Thyroid gland (tissue), 4 donors: ENCODE measurements around the gene SNX8. TPM values are rescaled to one million over a fixed set of nuclear protein-coding genes. Genes with fewer than 3 reads are reported as not detected.

Source experiments
- DNase-seq, 2 donors: peaks; one replicate each; pipeline ENCODE4 v3.0.0-alpha.2; 2019
- H3K27ac ChIP-seq, 3 donors: fragments of 200-600 bp; sonication (generic); 1 replicate in 2 of 3; 2 replicates in 1 of 3; pipeline ENCODE4 v1.5.1; 2016 to 2019; ENCODE audit warnings: mild to moderate bottlenecking in 1 of 3, moderate library complexity in 1 of 3
- H3K27me3 ChIP-seq: fragments of 200-600 bp; sonication (generic); one replicate; pipeline ENCODE4 v1.5.1; 2019
- H3K36me3 ChIP-seq, 2 donors: fragments of 200-600 bp; sonication (generic); one replicate each; pipeline ENCODE4 v1.5.1; 2016 to 2019
- H3K4me1 ChIP-seq, 2 donors: fragments of 200-600 bp; sonication (generic); one replicate each; pipeline ENCODE4 v1.5.1; 2017 to 2019
- H3K4me3 ChIP-seq, 3 donors: fragments of 200-600 bp; sonication (generic); replicated peaks in 1 of 3; 1 replicate in 2 of 3; 2 replicates in 1 of 3; pipeline ENCODE4 v1.5.1; 2016; ENCODE audit warnings: mild to moderate bottlenecking in 1 of 3
- H3K9me3 ChIP-seq: fragments of 200-600 bp; sonication (generic); one replicate; pipeline ENCODE4 v1.5.1; 2017
- CTCF ChIP-seq, 6 experiments: fragments of 200-600 bp in 3 of 6; fragments of 450-650 bp in 3 of 6; sonication (generic) in 3 of 6; IDR thresholded peaks; one replicate each; pipeline ENCODE4 v1.5.1; 2016 to 2019; ENCODE audit warnings: antibody characterized with exemption in 6 of 6, mild to moderate bottlenecking in 2 of 6, inconsistent platforms in 1 of 6, moderate library complexity in 1 of 6
- POLR2A ChIP-seq, 2 donors: fragments of 450-650 bp; IDR thresholded peaks; one replicate each; pipeline ENCODE4 v1.6.1; 2017; ENCODE audit warnings: antibody characterized with exemption in 2 of 2, mild to moderate bottlenecking in 2 of 2, moderate library complexity in 1 of 2
- WGBS, 2 donors: methylation state at CpG; one replicate each; pipeline ENCODE4 v1.1.5; 2017; 5-methylcytosine and 5-hydroxymethylcytosine counted together
- intact Hi-C: fragments of 100-400 bp; cut with DNase I; formaldehyde crosslinking; loops from one replicate; pipeline ENCODE4 v1.15.1; 2023
- total RNA-seq, 4 donors: library from RNA; depleted of rRNA; stranded (reverse); fragments of >200 nt; gene quantifications; one replicate each; pipeline ENCODE4 v1.2.3, GENCODE V29; 2016

SNX8 gene
- total RNA-seq, 4 donors from 2014 or later = 12.0 to 40.5 (median 23.4) TPM

GRCh38 chr7:2358968-2359527 lies 44.8 kb upstream of the SNX8 start:
- H3K4me1 ChIP-seq = peaks cover 13 to 24% of the 10 kb centered on the region in 2 donors
- intact Hi-C loops = loop anchor here (5.0 to 10.0 kb wide), 3 partner anchors 48 to 784 kb away; partner anchors contain the start of genes MRM2, NUDT1 and PSMG3
- no peaks in the 10 kb centered on the region for H3K9me3 ChIP-seq
- peaks cover 22 to 31% of the 10 kb centered on the region in 2 donors for H3K36me3 ChIP-seq
- TF ChIP-seq CTCF (IDR thresholded peaks at IDR 0.05) = no peak
- TF ChIP-seq POLR2A (IDR thresholded peaks at IDR 0.05) = no peak
- no peak for DNase-seq
- WGBS, 2 donors = 71 to 81% methylated on average over 8 of the region's 8 CpGs
- no peaks in the 10 kb centered on the region for H3K27me3 ChIP-seq
- no peak overlapping the region for H3K4me3 ChIP-seq
- no peak overlapping the region for H3K27ac ChIP-seq

GRCh38 chr7:2357571-2357970 lies 43.3 kb upstream of the SNX8 start:
- 71 to 84% methylated on average over 6 of the region's 6 CpGs for WGBS, 2 donors
- no peak overlapping the region for H3K4me3 ChIP-seq
- H3K36me3 ChIP-seq = peaks cover 8 to 16% of the 10 kb centered on the region in 2 donors
- intact Hi-C loops = loop anchor here (5.0 to 10.0 kb wide), 3 partner anchors 50 to 783 kb away; partner anchors contain the start of genes MRM2, NUDT1 and PSMG3
- no peak for TF ChIP-seq CTCF (IDR thresholded peaks at IDR 0.05)
- no peak for TF ChIP-seq POLR2A (IDR thresholded peaks at IDR 0.05)
- no peak for DNase-seq
- no peaks in the 10 kb centered on the region for H3K9me3 ChIP-seq
- no peak overlapping the region for H3K27ac ChIP-seq
- H3K27me3 ChIP-seq = no peaks in the 10 kb centered on the region
- H3K4me1 ChIP-seq = peaks cover 16 to 30% of the 10 kb centered on the region in 2 donors

- H3K4me1 ChIP-seq = peaks cover 16 to 30% of the 10 kb centered on the region in 2 donors
- intact Hi-C loops = loop anchor here (5.0 to 10.0 kb wide), 3 partner anchors 50 to 782 kb away; partner anchors contain the start of genes MRM2, NUDT1 and PSMG3
- TF ChIP-seq POLR2A (IDR thresholded peaks at IDR 0.05) = no peak
- peaks cover 4 to 12% of the 10 kb centered on the region in 2 donors for H3K36me3 ChIP-seq
- no peak overlapping the region for H3K27ac ChIP-seq
- no peak for DNase-seq
- 79 to 81% methylated on average over 8 of the region's 8 CpGs for WGBS, 2 donors
- H3K27me3 ChIP-seq = no peaks in the 10 kb centered on the region
- no peaks in the 10 kb centered on the region for H3K9me3 ChIP-seq
- H3K4me3 ChIP-seq = no peak overlapping the region
Measured at GRCh38 chr7:2357165-2357564, 42.9 kb upstream of the SNX8 start.

- TF ChIP-seq CTCF (IDR thresholded peaks at IDR 0.05) = no peak
- TF ChIP-seq POLR2A (IDR thresholded peaks at IDR 0.05) = no peak
- Histone ChIP-seq H3K27me3 (no peaks in the 10 kb centered on the region), H3K9me3 (no peaks in the 10 kb centered on the region), H3K4me3 (peak overlapping the region; percentile 43 to 96 (median 79)), H3K4me1 (peaks cover 16 to 30% of the 10 kb centered on the region in 2 donors), H3K36me3 (no peaks in the 10 kb centered on the region), H3K27ac (peak overlapping the region in 1 of 3 donors; percentile 14)
- intact Hi-C loops = loop anchor here (5.0 to 10.0 kb wide), 3 partner anchors 52 to 781 kb away; partner anchors contain the start of genes MRM2, NUDT1 and PSMG3
- DNase-seq = no peak
- WGBS, 2 donors = 5 to 9% methylated on average over 9 of the region's 9 CpGs
Measured at GRCh38 chr7:2355705-2356008, 41.4 kb upstream of the SNX8 start.

GRCh38 chr7:2354939-2355704 lies 40.9 kb upstream of the SNX8 start:
- H3K27ac ChIP-seq = peak overlapping the region in 2 of 3 donors; percentile 27 to 100
- intact Hi-C loops = loop anchor here (5.0 to 10.0 kb wide), 3 partner anchors 52 to 780 kb away; partner anchors contain the start of genes MRM2, NUDT1 and PSMG3
- H3K27me3 ChIP-seq = no peaks in the 10 kb centered on the region
- peaks cover 16 to 30% of the 10 kb centered on the region in 2 donors for H3K4me1 ChIP-seq
- H3K9me3 ChIP-seq = no peaks in the 10 kb centered on the region
- H3K4me3 ChIP-seq = peak overlapping the region; percentile 43 to 96 (median 79)
- no peaks in the 10 kb centered on the region for H3K36me3 ChIP-seq
- peak in 1 of 2 donors; percentile 8 for DNase-seq
- TF ChIP-seq CTCF (IDR thresholded peaks at IDR 0.05) = no peak
- no peak for TF ChIP-seq POLR2A (IDR thresholded peaks at IDR 0.05)
- WGBS, 2 donors = 0 to 3% methylated on average over 11 to 19 of the region's 92 CpGs
